ENCODE measurements around the gene COL5A1.

GRCh38 chr9:134595014-134595413 lies 46.6 kb upstream of the COL5A1 start:
- no peak for TF ChIP-seq POLR2A (IDR thresholded peaks at IDR 0.05)
- no peak for TF ChIP-seq CTCF (IDR thresholded peaks at IDR 0.05)

Data from esophagus squamous epithelium (tissue), 4 donors.